Adrenal gland (tissue), 12 donors: Measurements from ENCODE around the gene PIK3C2G. TPM values are rescaled to one million over a fixed set of nuclear protein-coding genes. Genes with fewer than 3 reads are reported as not detected.

Source experiments
- DNase-seq, 7 donors: peaks; one replicate each; pipeline ENCODE4 v3.0.0-alpha.2; 2019 to 2020
- H3K27ac ChIP-seq, 5 donors: fragments of 200-600 bp; sonication (generic) in 4 of 5; 1 replicate in 3 of 5; 2 replicates in 2 of 5; pipeline versions ENCODE4 v1.5.1 to v1.8.0; 2016 to 2020; ENCODE audit warnings: mild to moderate bottlenecking in 1 of 5
- H3K27me3 ChIP-seq: fragments of 200-600 bp; 2 replicates; pipeline ENCODE4 v1.8.0; 2021
- H3K36me3 ChIP-seq, 2 donors: fragments of 200-600 bp; replicated peaks in 1 of 2; 1 replicate in 1 of 2; 2 replicates in 1 of 2; pipeline versions ENCODE4 v1.5.1 to v1.8.0; 2018 to 2022
- H3K4me1 ChIP-seq, 2 donors: fragments of 200-600 bp; replicated peaks in 1 of 2; 1 replicate in 1 of 2; 2 replicates in 1 of 2; pipeline versions ENCODE4 v1.5.1 to v1.8.0; 2018 to 2021
- H3K4me3 ChIP-seq, 4 donors: fragments of 200-600 bp; sonication (generic) in 3 of 4; one replicate each; pipeline ENCODE4 v1.5.1; 2016 to 2018
- H3K9me3 ChIP-seq, 3 donors: fragments of 200-600 bp; sonication (generic) in 1 of 3; replicated peaks in 1 of 3; 1 replicate in 2 of 3; 2 replicates in 1 of 3; pipeline versions ENCODE4 v1.5.1 to v1.8.0; 2016 to 2021
- POLR2A ChIP-seq, 2 donors: fragments of 450-650 bp; IDR thresholded peaks; one replicate each; pipeline ENCODE4 v1.6.1; 2017; ENCODE audit warnings: antibody characterized with exemption in 2 of 2, mild to moderate bottlenecking in 2 of 2, moderate library complexity in 1 of 2
- WGBS, 4 donors: extraction: QIAGEN DNeasy Blood & Tissue Kit in 2 of 4; methylation state at CpG; one replicate each; pipeline versions ENCODE4 v1.1.5 to v1.1.7; 2013 to 2017; 5-methylcytosine and 5-hydroxymethylcytosine counted together
- intact Hi-C, 2 donors: fragments of 100-400 bp; cut with DNase I; formaldehyde crosslinking; loops; one replicate each; pipeline versions ENCODE4 v1.14.1 to v1.15.0; 2022 to 2023
- polyA plus RNA-seq, 3 donors: library from polyadenylated mRNA; stranded (reverse); fragments of 200-250 nt in 2 of 3; fragments of 350-450 nt in 1 of 3; fragmentation: Illumina TruSeq in 1 of 3; extraction: RNeasy Lipid Tissue Mini Kit (QIAGEN cat#74804) in 1 of 3; gene quantifications; one replicate each; pipeline ENCODE4 v1.2.3, GENCODE V29; 2013 to 2014
- total RNA-seq, 9 donors: library from RNA; depleted of rRNA in 4 of 9; stranded (reverse); fragments of >200 nt in 4 of 9; fragments of 120-200 nt in 1 of 9; fragmentation: NEBNext Ultra II Directional in 1 of 9; extraction: Animal tissue kit (Norgen Biotek cat#: 25700) in 1 of 9; gene quantifications; one replicate each; pipeline versions ENCODE4 v1.1.0 to v1.2.4, GENCODE V29; 2013 to 2023
- TF ChIP-seq, protein P1 (sequence below), 6 experiments: fragments of 450-650 bp in 4 of 6; fragments of 200-600 bp in 2 of 6; sonication (generic) in 1 of 6; IDR thresholded peaks; 1 replicate in 5 of 6; 2 replicates in 1 of 6; pipeline versions ENCODE4 v1.5.1 to v1.8.0; 2016 to 2021; ENCODE audit warnings: antibody characterized with exemption in 6 of 6, mild to moderate bottlenecking in 2 of 6, moderate library complexity in 1 of 6
- donor health status: healthy with polysubstance abuse.
- donor health status: Bipolar disorder and iron deficiency.
- donor health status: DM: yes; HTN: yes; CAD: no.
- donor health status: DM: no; HTN: no; CAD: no.
- donor health status: DM: no; HTN: no; CAD: no.
- donor health status: DM: yes; HTN: yes; CAD: no.

PIK3C2G gene
- total and polyA plus RNA-seq, 12 donors: 0.11 to 1.3 (median 0.54) TPM

DNA sequence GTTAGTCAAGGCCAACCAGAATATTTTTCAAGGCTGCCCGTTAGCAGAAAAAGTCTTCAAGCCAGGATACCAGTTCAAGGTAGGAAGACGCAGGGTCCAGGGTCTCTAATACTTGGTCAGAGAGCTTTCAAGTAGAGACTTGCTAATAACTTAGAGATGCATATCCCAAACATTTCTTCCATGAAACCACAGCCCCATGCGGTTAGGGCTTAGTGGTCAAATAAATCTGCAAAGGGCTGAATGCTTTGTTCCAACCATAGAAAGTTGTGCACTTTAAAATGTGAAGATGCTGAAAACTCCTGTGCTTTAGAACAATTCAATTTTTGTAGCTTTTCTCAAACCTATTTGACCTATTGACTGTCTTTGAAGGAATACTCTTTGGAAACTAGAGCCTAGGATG, 208.9 kb downstream of the PIK3C2G start:
- no peaks in the 10 kb centered on the region for H3K36me3 ChIP-seq
- 66 to 71% (median 68%) methylated on average over 3 of the region's 3 CpGs for WGBS, 4 donors
- H3K9me3 ChIP-seq: no peaks in the 10 kb centered on the region
- no peak overlapping the region for H3K4me3 ChIP-seq
- H3K27me3 ChIP-seq: no peaks in the 10 kb centered on the region
- no peaks in the 10 kb centered on the region for H3K4me1 ChIP-seq
- no peak for TF ChIP-seq POLR2A (IDR thresholded peaks at IDR 0.05)
- no peak overlapping the region for H3K27ac ChIP-seq
- DNase-seq: no peak
- intact Hi-C loops: no loop called here

DNA sequence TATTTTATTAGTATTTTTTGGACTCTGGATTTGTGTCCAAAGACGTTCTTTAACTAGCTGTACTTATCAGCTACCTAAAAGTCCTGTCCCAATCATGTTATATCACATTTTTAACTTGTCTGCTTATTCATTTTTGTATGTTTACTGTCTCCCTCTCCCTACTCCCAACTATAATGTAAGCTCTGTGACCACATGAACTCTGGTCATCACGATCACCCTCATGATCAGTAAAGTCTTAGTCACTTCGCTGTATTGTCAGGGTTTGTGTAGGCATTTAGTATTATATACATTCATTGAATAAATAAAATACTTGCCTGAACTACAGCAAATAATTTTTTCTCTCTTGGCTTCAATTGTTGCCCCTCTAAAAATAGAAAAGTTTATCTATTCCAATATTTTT, 211.0 kb downstream of the PIK3C2G start:
- intact Hi-C loops: no loop called here
- no peak overlapping the region for H3K4me3 ChIP-seq
- no peak for DNase-seq
- H3K4me1 ChIP-seq: no peaks in the 10 kb centered on the region
- no peaks in the 10 kb centered on the region for H3K9me3 ChIP-seq
- no peaks in the 10 kb centered on the region for H3K27me3 ChIP-seq
- no peaks in the 10 kb centered on the region for H3K36me3 ChIP-seq
- TF ChIP-seq, protein P1, sequence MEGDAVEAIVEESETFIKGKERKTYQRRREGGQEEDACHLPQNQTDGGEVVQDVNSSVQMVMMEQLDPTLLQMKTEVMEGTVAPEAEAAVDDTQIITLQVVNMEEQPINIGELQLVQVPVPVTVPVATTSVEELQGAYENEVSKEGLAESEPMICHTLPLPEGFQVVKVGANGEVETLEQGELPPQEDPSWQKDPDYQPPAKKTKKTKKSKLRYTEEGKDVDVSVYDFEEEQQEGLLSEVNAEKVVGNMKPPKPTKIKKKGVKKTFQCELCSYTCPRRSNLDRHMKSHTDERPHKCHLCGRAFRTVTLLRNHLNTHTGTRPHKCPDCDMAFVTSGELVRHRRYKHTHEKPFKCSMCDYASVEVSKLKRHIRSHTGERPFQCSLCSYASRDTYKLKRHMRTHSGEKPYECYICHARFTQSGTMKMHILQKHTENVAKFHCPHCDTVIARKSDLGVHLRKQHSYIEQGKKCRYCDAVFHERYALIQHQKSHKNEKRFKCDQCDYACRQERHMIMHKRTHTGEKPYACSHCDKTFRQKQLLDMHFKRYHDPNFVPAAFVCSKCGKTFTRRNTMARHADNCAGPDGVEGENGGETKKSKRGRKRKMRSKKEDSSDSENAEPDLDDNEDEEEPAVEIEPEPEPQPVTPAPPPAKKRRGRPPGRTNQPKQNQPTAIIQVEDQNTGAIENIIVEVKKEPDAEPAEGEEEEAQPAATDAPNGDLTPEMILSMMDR (IDR thresholded peaks at IDR 0.05): no peak
- no peak for TF ChIP-seq POLR2A (IDR thresholded peaks at IDR 0.05)
- no peak overlapping the region for H3K27ac ChIP-seq
- 78 to 89% (median 86%) methylated on average over 3 of the region's 3 CpGs for WGBS, 4 donors

DNA sequence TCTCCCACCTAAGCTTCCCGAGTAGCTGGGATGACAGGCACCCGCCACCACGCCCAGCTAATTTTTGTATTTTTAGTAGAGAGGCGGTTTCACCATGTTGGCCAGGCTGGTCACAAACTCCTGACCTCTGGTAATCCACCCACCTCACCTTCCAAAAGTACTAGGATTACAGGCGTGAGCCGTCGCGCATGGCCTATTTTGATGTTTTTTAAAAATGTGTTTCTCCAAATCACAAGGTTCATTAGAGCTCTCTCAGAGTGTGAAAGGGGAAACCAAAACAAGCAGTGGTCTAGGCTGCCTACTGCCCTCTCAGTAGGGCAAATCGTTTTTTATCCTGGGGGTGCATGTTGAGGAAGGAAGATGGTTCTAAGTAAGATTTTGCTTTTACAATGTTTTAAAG, 211.5 kb downstream of the PIK3C2G start:
- Histone ChIP-seq H3K27ac (no peak overlapping the region), H3K9me3 (no peaks in the 10 kb centered on the region), H3K4me3 (no peak overlapping the region), H3K4me1 (no peaks in the 10 kb centered on the region), H3K36me3 (no peaks in the 10 kb centered on the region), H3K27me3 (no peaks in the 10 kb centered on the region)
- no peak for DNase-seq
- TF ChIP-seq, protein P1 (IDR thresholded peaks at IDR 0.05): no peak
- TF ChIP-seq POLR2A (IDR thresholded peaks at IDR 0.05): no peak
- 90 to 95% (median 92%) methylated on average over 9 of the region's 9 CpGs for WGBS, 4 donors
- intact Hi-C loops: no loop called here

DNA sequence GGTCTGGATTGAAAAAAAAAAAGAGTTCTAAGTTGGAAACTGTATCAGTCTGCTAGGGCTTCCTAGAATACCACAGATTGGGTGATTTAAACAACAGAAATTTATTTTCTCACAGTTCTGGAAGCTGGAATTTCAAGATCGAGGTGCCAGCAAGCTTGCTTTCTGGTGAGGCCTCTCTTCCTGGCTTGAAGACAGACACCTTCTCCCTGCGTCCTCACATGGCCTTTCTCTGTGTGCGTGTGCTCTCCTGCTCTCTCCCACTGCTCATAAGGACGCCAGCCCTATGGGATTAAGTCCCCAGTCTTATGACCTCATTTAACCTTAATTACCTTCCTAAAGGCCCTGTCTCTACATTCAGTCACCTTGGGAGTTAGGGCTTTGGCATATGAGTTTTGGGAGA, 215.5 kb downstream of the PIK3C2G start:
- no peak overlapping the region for H3K27ac ChIP-seq
- 81 to 83% (median 81%) methylated on average over 4 of the region's 4 CpGs for WGBS, 4 donors
- no peaks in the 10 kb centered on the region for H3K4me1 ChIP-seq
- DNase-seq: no peak
- intact Hi-C loops: no loop called here
- no peak for TF ChIP-seq POLR2A (IDR thresholded peaks at IDR 0.05)
- TF ChIP-seq, protein P1 (IDR thresholded peaks at IDR 0.05): no peak
- H3K4me3 ChIP-seq: no peak overlapping the region
- H3K9me3 ChIP-seq: no peaks in the 10 kb centered on the region
- no peaks in the 10 kb centered on the region for H3K36me3 ChIP-seq
- H3K27me3 ChIP-seq: no peaks in the 10 kb centered on the region

DNA sequence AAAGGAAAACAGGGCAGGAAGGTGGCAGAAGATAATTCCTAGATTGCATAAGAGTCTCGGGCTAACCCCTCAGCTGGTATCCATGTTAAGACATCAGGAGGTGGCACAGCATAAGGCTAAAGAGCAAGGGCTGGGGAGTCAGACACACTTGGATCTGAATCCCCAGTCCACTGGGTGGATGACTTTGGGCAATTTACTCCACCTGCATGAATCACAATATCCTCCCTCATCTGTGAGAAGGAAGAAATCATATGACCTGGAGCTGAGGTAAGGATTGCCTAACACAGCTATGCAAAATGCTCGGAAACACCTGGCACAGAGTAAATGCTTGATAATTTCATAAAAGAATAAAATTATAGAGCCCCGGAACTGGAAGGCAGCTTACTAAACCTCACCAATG, 217.9 kb downstream of the PIK3C2G start:
- Histone ChIP-seq H3K4me3 (no peak overlapping the region), H3K4me1 (no peaks in the 10 kb centered on the region), H3K36me3 (no peaks in the 10 kb centered on the region), H3K9me3 (no peaks in the 10 kb centered on the region), H3K27ac (no peak overlapping the region), H3K27me3 (no peaks in the 10 kb centered on the region)
- 80 to 92% (median 88%) methylated on average over 3 of the region's 3 CpGs for WGBS, 4 donors
- no peak for DNase-seq
- intact Hi-C loops: no loop called here
- no peak for TF ChIP-seq POLR2A (IDR thresholded peaks at IDR 0.05)
- TF ChIP-seq, protein P1 (IDR thresholded peaks at IDR 0.05): no peak
